IPS-NIHi7 (cell line): ENCODE results near the gene TSPEAR.
A peak's percentile ranks its signal among the peaks of the same experiment; 100 is the strongest.
"Not testable (repeated sequence)": the region's sequence is repeated elsewhere in the genome, so short reads cannot be mapped to it uniquely, and the experiment has no call there.

Source experiments
- DNase-seq: peaks from one replicate; pipeline ENCODE4 v3.0.0; 2012; ENCODE audit warnings: mixed read lengths; ENCODE audit errors: extremely low spot score

TSPEAR gene

GRCh38 chr21:44485254-44485793 lies 226.0 kb downstream of the TSPEAR start:
- peak; percentile 76 for DNase-seq

GRCh38 chr21:44484498-44485253 lies 226.7 kb downstream of the TSPEAR start:
- DNase-seq = no peak

DNA sequence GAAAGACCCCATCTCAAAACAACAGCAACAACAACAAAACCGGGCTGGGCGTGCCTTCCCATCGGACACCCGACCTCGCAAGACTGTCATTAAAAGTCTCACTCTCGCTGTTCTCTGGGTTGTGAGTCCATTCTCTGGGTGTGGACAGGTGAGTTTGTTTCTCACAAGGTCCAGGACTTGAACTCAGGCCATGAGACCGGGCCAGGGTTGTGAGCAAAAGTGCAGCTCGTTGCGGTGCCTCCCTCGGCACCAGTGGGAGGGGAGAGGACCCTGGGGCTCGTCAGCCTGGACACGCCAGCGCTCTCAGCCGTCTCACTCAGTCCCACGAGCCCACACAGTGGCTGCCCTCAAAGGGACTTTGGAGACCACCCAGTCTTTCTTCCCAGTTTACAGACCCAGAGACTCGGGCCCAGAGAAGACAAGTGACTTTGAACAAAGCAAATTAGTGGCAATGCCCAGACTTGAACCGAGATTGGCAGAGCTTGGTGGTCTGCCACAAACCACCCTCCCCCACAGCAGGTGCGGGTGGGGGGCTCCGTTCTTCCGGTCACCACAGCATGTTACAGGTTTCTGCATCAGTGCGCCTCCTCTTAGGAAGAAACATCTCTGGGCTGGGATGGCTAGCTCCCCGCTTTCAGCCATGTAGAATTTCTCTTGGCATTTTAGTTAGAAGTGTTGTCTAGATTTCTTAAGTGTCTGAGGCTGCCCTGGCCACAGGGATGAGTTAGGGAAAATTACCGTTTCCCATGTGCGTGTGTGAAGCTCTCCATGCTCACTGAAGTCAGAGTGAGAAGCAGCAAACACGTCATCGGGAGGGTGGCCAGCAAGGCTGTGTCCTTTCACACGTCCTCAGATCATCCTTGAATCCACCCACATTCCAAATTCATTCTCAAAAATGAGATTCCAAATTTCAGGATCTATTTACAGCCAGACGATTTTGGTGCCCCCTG lies 227.8 kb downstream of the TSPEAR start:
- DNase-seq = no peak

GRCh38 chr21:44482581-44483287 lies 228.6 kb downstream of the TSPEAR start:
- DNase-seq = no peak

DNA sequence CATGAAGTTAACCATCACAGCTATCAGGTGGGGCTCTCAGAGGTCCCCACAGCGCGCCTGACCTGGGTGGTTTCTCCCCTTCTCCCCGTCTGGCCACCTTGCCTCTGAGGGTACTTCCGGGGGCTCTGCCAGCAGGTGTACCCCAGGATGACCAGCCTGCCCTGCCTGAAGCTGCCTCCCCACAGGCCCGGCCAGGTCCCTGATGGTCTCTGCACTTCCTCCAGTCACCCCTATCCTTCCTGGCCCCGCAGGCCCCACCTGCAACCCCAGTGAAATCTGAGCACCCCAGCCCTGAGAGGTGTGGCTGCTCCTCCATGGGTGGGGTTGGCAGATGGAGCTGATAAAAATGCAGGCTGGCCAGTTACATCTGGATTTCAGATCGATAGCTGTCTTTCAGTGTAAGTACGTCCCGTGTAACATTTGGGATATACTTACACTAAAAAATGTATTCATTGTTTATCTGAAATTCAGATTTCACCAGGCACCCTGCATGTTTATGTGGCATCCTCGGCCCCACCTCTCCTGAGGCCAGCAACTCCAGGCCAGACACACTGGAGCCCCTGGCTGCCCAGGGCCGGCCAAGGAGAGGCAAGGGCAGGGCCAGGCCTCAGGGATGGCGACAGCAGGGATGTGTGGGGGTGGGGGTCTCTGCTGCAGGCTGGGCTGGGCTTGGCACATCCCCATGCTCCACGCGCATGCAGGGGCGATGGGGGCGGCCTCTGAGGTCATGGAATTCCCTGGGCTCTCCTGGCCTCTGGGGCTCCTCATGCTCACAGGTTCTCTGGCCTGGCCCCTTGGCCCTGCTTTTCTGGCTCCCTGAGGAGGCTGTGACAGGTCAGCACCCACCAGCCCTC lies 230.9 kb downstream of the TSPEAR start:
- no peak for DNase-seq

DNA sequence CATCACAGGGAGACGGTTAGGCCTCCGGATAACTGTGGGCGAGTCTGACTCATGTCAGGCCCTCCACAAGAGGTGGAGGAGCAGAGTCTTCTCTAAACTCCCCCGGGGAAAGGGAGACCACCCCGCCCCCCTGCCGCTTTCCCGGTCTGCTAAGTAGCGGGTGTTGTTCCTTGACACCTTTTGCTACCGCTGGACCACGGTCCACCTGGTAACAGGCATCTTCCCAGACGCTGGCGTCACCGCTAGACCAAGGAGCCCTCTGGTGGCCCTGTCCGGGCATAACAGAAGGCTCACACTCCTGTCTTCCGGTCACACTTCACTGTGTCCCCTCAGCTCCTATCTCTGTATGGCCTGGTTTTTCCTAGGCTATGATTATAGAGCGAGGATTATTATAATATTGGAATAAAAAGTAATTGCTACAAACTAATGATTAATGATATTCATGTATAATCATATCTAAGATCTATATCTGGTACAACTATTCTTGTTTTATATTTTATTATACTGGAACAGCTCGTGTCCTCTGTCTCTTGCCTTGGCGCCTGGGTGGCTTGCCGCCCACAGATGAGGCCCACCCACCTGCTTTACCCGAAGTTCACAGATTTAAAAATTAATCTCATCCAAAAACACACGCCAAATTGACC lies 231.7 kb downstream of the TSPEAR start:
- DNase-seq = not testable (repeated sequence)

DNA sequence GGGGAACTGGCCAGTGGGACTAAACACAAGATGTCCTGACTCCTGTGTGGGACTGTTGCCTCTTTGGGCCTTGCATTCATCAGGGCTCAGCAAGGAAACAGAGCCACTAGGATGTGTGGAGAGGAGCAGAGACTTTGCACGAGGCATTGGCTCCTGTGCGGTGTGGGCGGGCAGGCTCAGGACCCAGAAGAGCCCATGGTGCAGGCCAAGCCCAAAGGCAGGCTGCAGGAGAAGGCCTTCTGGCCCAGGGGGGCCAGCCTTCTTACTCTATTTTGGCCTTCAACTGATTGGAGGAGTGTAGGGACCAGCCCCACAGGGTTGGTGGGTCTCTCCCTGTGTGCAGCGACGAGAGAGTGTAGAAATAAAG lies 232.6 kb downstream of the TSPEAR start:
- no peak for DNase-seq

- no peak for DNase-seq
These were observed 233.1 kb downstream of the TSPEAR start for GRCh38 chr21:44478124-44478800.

DNA sequence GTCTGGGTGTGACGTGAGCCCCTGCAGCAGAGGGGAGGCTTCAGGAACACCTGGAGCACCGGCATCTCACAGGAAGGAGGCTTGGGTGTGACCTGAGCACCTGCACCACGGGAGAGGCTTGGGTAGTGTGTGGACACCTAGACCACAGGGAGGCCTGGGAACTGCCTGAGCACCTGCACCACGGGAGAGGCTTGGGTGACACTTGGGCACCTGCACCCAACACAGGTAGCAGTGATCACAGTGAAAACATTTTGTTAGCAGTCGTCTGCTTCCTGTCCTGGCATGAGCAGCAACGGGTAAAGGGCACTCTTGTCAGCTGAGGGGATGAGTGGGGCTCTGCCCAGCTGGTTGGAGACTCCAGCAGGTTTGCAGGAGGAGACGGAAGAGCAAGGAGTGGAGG lies 233.7 kb downstream of the TSPEAR start:
- no peak for DNase-seq

- no peak for DNase-seq
These were observed 234.2 kb downstream of the TSPEAR start for GRCh38 chr21:44477131-44477530.

DNA sequence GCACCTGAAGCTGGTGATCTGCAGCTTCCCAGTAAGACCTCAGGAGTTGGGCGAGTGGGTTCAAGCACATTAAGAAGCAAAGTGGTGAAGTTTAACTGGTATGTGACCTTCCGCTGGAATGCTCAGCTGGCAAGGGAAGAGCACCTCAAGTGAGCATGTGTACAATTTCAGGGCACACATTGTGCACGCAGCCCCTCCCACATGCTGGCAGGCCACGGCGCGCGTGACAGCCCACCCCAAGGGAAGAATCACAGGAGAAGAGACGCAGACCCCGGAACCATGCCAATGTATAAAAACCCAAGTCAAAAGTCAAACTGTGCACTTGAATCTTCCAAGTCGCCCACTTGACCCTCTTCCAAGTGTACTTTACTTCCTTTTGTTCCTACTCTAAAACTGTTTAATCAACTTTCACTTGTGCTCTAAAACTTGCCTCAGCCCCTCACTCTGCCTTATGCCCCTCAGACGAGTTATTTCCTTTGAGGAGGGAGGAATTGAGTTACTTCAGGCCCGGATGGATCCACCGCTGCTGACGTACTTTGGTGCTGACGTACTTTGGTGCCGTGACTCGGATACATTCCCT lies 236.0 kb downstream of the TSPEAR start:
- DNase-seq = no peak

- no peak for DNase-seq
These were observed 237.3 kb downstream of the TSPEAR start for GRCh38 chr21:44473915-44474555.

GRCh38 chr21:44471996-44472395 lies 239.4 kb downstream of the TSPEAR start:
- DNase-seq = no peak

DNA sequence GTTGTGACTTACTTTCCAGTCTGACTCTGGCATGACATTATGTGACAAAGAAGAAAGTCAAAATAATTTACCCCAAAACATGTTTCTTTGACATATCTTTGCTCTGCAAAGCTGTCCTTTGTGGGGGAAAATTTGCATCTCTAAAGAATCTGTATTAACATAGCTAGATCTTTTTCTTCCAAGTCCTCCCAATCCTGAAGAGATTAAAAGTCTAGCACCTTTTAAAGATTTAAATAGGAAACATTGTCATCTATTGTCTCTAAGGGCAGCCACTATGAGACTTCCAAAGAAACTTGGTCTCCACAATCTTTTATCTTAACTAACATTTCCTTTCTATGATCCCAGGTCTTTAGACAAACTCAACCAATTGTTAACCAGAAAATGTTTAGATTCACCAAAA lies 240.0 kb downstream of the TSPEAR start:
- DNase-seq = no peak

DNA sequence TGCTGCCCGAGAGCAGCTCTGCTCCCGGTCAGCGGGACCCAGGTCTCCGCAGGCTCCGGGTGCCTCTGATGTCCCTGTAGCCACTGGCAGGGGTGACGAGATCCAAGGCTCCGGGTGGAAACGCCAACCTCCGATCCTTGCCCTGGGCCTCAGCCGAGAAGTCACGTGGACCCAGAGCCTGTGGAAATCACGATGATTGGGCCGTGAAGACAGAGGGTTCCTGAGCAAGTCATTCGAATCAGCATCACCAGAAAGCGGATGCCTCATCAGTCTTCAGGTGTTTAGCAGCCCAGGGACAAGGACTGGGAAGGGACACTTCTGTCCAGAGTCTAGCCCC lies 243.5 kb downstream of the TSPEAR start:
- DNase-seq = no peak

DNA sequence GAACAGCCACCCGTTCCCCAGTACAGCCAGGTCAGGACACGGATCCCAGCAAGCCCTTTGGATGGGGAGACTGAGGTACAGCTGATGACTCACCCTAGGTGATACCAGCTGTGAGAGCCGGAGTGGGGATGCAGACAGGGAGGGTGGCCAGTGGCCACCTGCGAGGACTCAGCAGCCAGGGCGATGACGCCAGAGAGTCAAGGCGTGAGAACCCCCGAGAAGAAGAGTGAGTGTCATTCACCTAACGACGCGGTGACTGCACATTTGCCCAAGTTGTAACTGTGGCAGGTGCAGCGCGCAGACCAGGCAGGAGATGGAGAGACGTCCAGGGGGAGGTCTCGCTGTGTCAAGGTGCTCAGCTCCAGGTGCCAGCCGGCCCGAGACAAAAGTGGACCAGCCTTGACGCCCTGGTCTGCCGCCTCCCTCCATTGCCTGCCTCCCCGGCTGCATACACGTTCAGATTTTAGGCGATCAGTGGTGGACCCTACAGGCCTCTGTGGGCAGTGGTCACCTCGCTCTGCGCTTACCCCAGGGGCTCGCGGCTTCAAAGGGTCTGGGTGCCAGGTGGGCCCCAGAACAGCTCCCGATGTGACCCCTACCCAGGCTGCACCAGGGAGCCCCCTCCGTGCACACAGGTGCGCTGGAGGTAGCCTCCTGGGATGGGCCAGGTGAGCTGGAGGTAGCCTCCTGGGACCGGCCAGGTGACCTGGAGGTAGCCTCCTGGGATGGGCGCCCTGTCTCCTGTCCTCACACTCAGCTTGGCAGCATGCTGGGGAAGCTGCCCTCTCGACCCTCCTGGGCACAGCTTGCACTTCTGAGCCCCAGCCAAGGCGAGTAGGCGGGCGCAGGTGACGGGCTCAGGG lies 244.1 kb downstream of the TSPEAR start:
- no peak for DNase-seq

DNA sequence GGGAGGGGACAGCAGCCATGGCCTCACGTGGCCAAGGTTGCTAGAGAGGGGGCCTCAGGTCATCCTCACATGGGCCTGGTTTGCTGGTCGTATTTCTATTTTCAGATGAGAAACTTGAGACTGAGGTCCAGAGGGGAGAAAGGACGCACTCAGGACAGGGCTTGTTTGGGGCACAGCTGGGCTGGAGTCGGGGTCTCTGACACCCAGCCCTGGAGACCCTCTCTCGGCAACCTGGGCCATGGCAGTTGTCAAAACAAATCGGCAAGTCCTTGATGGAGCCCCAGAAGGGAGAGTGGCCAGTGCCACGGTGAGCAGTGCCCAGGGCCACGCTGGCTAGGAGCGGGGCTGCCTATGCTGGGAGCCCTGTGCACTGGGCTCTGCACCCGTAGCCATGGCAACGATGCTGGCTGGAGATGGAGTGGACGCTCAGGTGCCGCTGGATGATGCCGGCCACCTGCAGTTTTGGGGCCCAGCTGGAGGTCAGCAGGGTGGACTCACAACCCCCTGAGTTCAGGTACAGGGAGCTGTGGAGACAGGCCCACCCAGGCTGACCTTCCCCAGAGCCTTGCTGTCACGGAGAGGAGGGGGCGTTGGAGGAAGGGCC lies 244.9 kb downstream of the TSPEAR start:
- DNase-seq = no peak

GRCh38 chr21:44464351-44464750 lies 247.0 kb downstream of the TSPEAR start:
- DNase-seq = no peak
